ENCODE results near the gene VAMP2. TPM values are rescaled to one million over a fixed set of nuclear protein-coding genes. Genes with fewer than 3 reads are reported as not detected.
A peak's percentile ranks its signal among the peaks of the same experiment; 100 is the strongest.

Gene VAMP2
- total RNA-seq, 1 experiment from 2014 or later = 2.9 TPM

GRCh38 chr17:8138672-8139371, 23.9 kb downstream of the VAMP2 start:
- DNase-seq (ENCODE audit: low read depth in 1 of 2, low spot score in 2 of 2) = peak; percentile 94 to 99
- Histone ChIP-seq H3K9me3 (replicated peaks) (no peaks in the 10 kb centered on the region), H3K27me3 (replicated peaks) (no peaks in the 10 kb centered on the region), H3K36me3 (peaks cover 20% of the 10 kb centered on the region), H3K27ac (peak overlapping the region; percentile 19), H3K4me1 (replicated peaks) (peaks cover 12% of the 10 kb centered on the region), H3K4me3 (peak overlapping the region; percentile 36)

- Histone ChIP-seq H3K36me3 (peaks cover 20% of the 10 kb centered on the region), H3K27ac (peak overlapping the region; percentile 6), H3K27me3 (replicated peaks) (no peaks in the 10 kb centered on the region), H3K4me1 (replicated peaks) (peaks cover 17% of the 10 kb centered on the region), H3K9me3 (replicated peaks) (no peaks in the 10 kb centered on the region), H3K4me3 (peak overlapping the region; percentile 32)
- no peak for DNase-seq (ENCODE audit: low read depth in 1 of 2, low spot score in 2 of 2)
Measured at GRCh38 chr17:8138374-8138671, 24.4 kb downstream of the VAMP2 start.

GRCh38 chr17:8137645-8138373, 24.9 kb downstream of the VAMP2 start:
- peak overlapping the region; percentile 6 for H3K27ac ChIP-seq
- H3K4me1 ChIP-seq (replicated peaks) = peaks cover 17% of the 10 kb centered on the region
- H3K4me3 ChIP-seq = peak overlapping the region; percentile 32
- H3K27me3 ChIP-seq (replicated peaks) = no peaks in the 10 kb centered on the region
- peak in 1 of 2 experiments; percentile 23 for DNase-seq (ENCODE audit: low read depth in 1 of 2, low spot score in 2 of 2)
- H3K36me3 ChIP-seq = peaks cover 20% of the 10 kb centered on the region
- no peaks in the 10 kb centered on the region for H3K9me3 ChIP-seq (replicated peaks)

GRCh38 chr17:8133941-8134340, 28.8 kb downstream of the VAMP2 start:
- Histone ChIP-seq H3K36me3 (no peaks in the 10 kb centered on the region), H3K27ac (no peak overlapping the region), H3K4me3 (no peak overlapping the region), H3K4me1 (replicated peaks) (peaks cover 17% of the 10 kb centered on the region), H3K9me3 (replicated peaks) (no peaks in the 10 kb centered on the region), H3K27me3 (replicated peaks) (no peaks in the 10 kb centered on the region)
- peak in 1 of 2 experiments; percentile 27 for DNase-seq (ENCODE audit: low read depth in 1 of 2, low spot score in 2 of 2)

GRCh38 chr17:8133399-8133798, 29.3 kb downstream of the VAMP2 start:
- no peak for DNase-seq (ENCODE audit: low read depth in 1 of 2, low spot score in 2 of 2)
- Histone ChIP-seq H3K9me3 (replicated peaks) (no peaks in the 10 kb centered on the region), H3K27ac (no peak overlapping the region), H3K27me3 (replicated peaks) (no peaks in the 10 kb centered on the region), H3K4me1 (replicated peaks) (peaks cover 17% of the 10 kb centered on the region), H3K36me3 (no peaks in the 10 kb centered on the region), H3K4me3 (no peak overlapping the region)

- Histone ChIP-seq H3K9me3 (replicated peaks) (no peaks in the 10 kb centered on the region), H3K27me3 (replicated peaks) (no peaks in the 10 kb centered on the region), H3K36me3 (no peaks in the 10 kb centered on the region), H3K27ac (no peak overlapping the region), H3K4me1 (replicated peaks) (peaks cover 13% of the 10 kb centered on the region), H3K4me3 (no peak overlapping the region)
- DNase-seq (ENCODE audit: low read depth in 1 of 2, low spot score in 2 of 2) = peak in 1 of 2 experiments; percentile 4
Measured at GRCh38 chr17:8131844-8132441, 30.8 kb downstream of the VAMP2 start.

- DNase-seq (ENCODE audit: low read depth in 1 of 2, low spot score in 2 of 2) = no peak
- H3K27me3 ChIP-seq (replicated peaks) = peaks cover 22% of the 10 kb centered on the region
- no peaks in the 10 kb centered on the region for H3K36me3 ChIP-seq
- no peak overlapping the region for H3K4me3 ChIP-seq
- H3K9me3 ChIP-seq (replicated peaks) = no peaks in the 10 kb centered on the region
- H3K27ac ChIP-seq = no peak overlapping the region
- peaks cover 29% of the 10 kb centered on the region for H3K4me1 ChIP-seq (replicated peaks)
Measured at GRCh38 chr17:8128125-8128784, 34.5 kb downstream of the VAMP2 start.

GRCh38 chr17:8126491-8127066, 36.2 kb downstream of the VAMP2 start:
- Histone ChIP-seq H3K4me1 (replicated peaks) (peaks cover 41% of the 10 kb centered on the region), H3K4me3 (peak overlapping the region; percentile 41), H3K9me3 (replicated peaks) (no peaks in the 10 kb centered on the region), H3K36me3 (no peaks in the 10 kb centered on the region), H3K27ac (no peak overlapping the region), H3K27me3 (replicated peaks) (peaks cover 22% of the 10 kb centered on the region)
- peak in 1 of 2 experiments; percentile 64 for DNase-seq (ENCODE audit: low read depth in 1 of 2, low spot score in 2 of 2)

GRCh38 chr17:8125947-8126490, 36.7 kb downstream of the VAMP2 start:
- DNase-seq (ENCODE audit: low read depth in 1 of 2, low spot score in 2 of 2) = peak in 1 of 2 experiments; percentile 57
- no peak overlapping the region for H3K27ac ChIP-seq
- H3K36me3 ChIP-seq = no peaks in the 10 kb centered on the region
- peaks cover 43% of the 10 kb centered on the region for H3K4me1 ChIP-seq (replicated peaks)
- peak overlapping the region; percentile 41 for H3K4me3 ChIP-seq
- H3K27me3 ChIP-seq (replicated peaks) = peaks cover 22% of the 10 kb centered on the region
- H3K9me3 ChIP-seq (replicated peaks) = no peaks in the 10 kb centered on the region

GRCh38 chr17:8125154-8125946, 37.4 kb downstream of the VAMP2 start:
- H3K4me3 ChIP-seq = peak overlapping the region; percentile 41
- no peak overlapping the region for H3K27ac ChIP-seq
- no peaks in the 10 kb centered on the region for H3K36me3 ChIP-seq
- DNase-seq (ENCODE audit: low read depth in 1 of 2, low spot score in 2 of 2) = peak; percentile 78 to 79
- peaks cover 45% of the 10 kb centered on the region for H3K4me1 ChIP-seq (replicated peaks)
- peaks cover 22% of the 10 kb centered on the region for H3K27me3 ChIP-seq (replicated peaks)
- H3K9me3 ChIP-seq (replicated peaks) = no peaks in the 10 kb centered on the region

GRCh38 chr17:8124350-8125153, 38.2 kb downstream of the VAMP2 start:
- Histone ChIP-seq H3K27ac (no peak overlapping the region), H3K27me3 (replicated peaks) (peaks cover 22% of the 10 kb centered on the region), H3K4me3 (peak overlapping the region; percentile 41), H3K36me3 (no peaks in the 10 kb centered on the region), H3K9me3 (replicated peaks) (no peaks in the 10 kb centered on the region), H3K4me1 (replicated peaks) (peaks cover 45% of the 10 kb centered on the region)
- DNase-seq (ENCODE audit: low read depth in 1 of 2, low spot score in 2 of 2) = peak in 1 of 2 experiments; percentile 30

GRCh38 chr17:8123695-8124349, 38.9 kb downstream of the VAMP2 start, which contains the start of gene HES7:
Gene HES7, minus strand, starts transcription at chr17:8124106. Its CDS starts 22 bp downstream, at chr17:8124084.
- Histone ChIP-seq H3K36me3 (no peaks in the 10 kb centered on the region), H3K4me3 (peak within 1 kb of the TSS; percentile 45), H3K9me3 (replicated peaks) (no peaks in the 10 kb centered on the region), H3K27ac (no peak within 1 kb of the TSS), H3K4me1 (replicated peaks) (peaks cover 45% of the 10 kb centered on the region), H3K27me3 (replicated peaks) (peaks cover 22% of the 10 kb centered on the region)
- peak in 1 of 2 experiments; percentile 6 for DNase-seq (ENCODE audit: low read depth in 1 of 2, low spot score in 2 of 2)

Measured in SJSA1 (cell line).